HFFc6 (cell line): ENCODE measurements around the gene TBC1D3B. TPM values are rescaled to one million over a fixed set of nuclear protein-coding genes. Genes with fewer than 3 reads are reported as not detected.
"Not testable (repeated sequence)": the region's sequence is repeated elsewhere in the genome, so short reads cannot be mapped to it uniquely, and the experiment has no call there.

Experiments
- DNase-seq: peaks from one replicate; pipeline ENCODE4 v3.0.0-alpha.2; 2018
- H3K27ac Mint-ChIP-seq: 2 replicates; pipeline ENCODE4 v1.8.0; 2020; ENCODE audit warnings: mild to moderate bottlenecking, mixed read lengths
- H3K27me3 Mint-ChIP-seq: 2 replicates; pipeline ENCODE4 v1.8.0; 2021; ENCODE audit warnings: mild to moderate bottlenecking, moderate library complexity, mixed read lengths; ENCODE audit not compliant: insufficient read depth
- H3K36me3 Mint-ChIP-seq: 2 replicates; pipeline ENCODE4 v1.8.0; 2021; ENCODE audit warnings: low read depth, mixed read lengths
- H3K4me1 Mint-ChIP-seq: 2 replicates; pipeline ENCODE4 v1.8.0; 2020; ENCODE audit warnings: low read depth, mixed read lengths
- H3K4me3 Mint-ChIP-seq: 2 replicates; pipeline ENCODE4 v1.8.0; 2020; ENCODE audit warnings: mild to moderate bottlenecking, moderate library complexity, mixed read lengths
- H3K9me3 Mint-ChIP-seq: 2 replicates; pipeline ENCODE4 v1.8.0; 2020; ENCODE audit warnings: mild to moderate bottlenecking, mixed read lengths
- total RNA-seq, 6 experiments: library from RNA; stranded (reverse); fragmentation: NEBNext Ultra II Directional; extraction: Animal tissue kit (Norgen Biotek cat#: 25700); gene quantifications; 2 replicates in 1 of 6; 3 replicates in 5 of 6; pipeline ENCODE4 v1.2.3, GENCODE V29; 2021
- TF ChIP-seq, protein P1 (sequence below): fragments of 200-600 bp; sonication (generic); IDR thresholded peaks from 2 replicates; pipeline ENCODE4 v1.5.0; 2021; ENCODE audit warnings: antibody characterized with exemption, mild to moderate bottlenecking

The TBC1D3B gene
- total RNA-seq, 6 experiments from 2014 or later: 0.54 to 1.3 (median 0.80) TPM

- Mint-ChIP-seq H3K27me3 (peaks cover 5% of the 10 kb centered on the region), H3K4me3 (no peak overlapping the region), H3K9me3 (no peaks in the 10 kb centered on the region), H3K4me1 (peaks cover 33% of the 10 kb centered on the region), H3K36me3 (no peaks in the 10 kb centered on the region), H3K27ac (no peak overlapping the region)
- no peak for DNase-seq
- TF ChIP-seq, protein P1, sequence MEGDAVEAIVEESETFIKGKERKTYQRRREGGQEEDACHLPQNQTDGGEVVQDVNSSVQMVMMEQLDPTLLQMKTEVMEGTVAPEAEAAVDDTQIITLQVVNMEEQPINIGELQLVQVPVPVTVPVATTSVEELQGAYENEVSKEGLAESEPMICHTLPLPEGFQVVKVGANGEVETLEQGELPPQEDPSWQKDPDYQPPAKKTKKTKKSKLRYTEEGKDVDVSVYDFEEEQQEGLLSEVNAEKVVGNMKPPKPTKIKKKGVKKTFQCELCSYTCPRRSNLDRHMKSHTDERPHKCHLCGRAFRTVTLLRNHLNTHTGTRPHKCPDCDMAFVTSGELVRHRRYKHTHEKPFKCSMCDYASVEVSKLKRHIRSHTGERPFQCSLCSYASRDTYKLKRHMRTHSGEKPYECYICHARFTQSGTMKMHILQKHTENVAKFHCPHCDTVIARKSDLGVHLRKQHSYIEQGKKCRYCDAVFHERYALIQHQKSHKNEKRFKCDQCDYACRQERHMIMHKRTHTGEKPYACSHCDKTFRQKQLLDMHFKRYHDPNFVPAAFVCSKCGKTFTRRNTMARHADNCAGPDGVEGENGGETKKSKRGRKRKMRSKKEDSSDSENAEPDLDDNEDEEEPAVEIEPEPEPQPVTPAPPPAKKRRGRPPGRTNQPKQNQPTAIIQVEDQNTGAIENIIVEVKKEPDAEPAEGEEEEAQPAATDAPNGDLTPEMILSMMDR: no peak
Measured at GRCh38 chr17:36188891-36189306, 12.5 kb upstream of the TBC1D3B start.

- H3K9me3 Mint-ChIP-seq, H3K36me3 Mint-ChIP-seq, H3K4me3 Mint-ChIP-seq, H3K27me3 Mint-ChIP-seq, H3K27ac Mint-ChIP-seq, DNase-seq: not testable (repeated sequence)
- peaks cover 33% of the 10 kb centered on the region for H3K4me1 Mint-ChIP-seq
Measured at GRCh38 chr17:36187943-36188665, 11.7 kb upstream of the TBC1D3B start.

DNA sequence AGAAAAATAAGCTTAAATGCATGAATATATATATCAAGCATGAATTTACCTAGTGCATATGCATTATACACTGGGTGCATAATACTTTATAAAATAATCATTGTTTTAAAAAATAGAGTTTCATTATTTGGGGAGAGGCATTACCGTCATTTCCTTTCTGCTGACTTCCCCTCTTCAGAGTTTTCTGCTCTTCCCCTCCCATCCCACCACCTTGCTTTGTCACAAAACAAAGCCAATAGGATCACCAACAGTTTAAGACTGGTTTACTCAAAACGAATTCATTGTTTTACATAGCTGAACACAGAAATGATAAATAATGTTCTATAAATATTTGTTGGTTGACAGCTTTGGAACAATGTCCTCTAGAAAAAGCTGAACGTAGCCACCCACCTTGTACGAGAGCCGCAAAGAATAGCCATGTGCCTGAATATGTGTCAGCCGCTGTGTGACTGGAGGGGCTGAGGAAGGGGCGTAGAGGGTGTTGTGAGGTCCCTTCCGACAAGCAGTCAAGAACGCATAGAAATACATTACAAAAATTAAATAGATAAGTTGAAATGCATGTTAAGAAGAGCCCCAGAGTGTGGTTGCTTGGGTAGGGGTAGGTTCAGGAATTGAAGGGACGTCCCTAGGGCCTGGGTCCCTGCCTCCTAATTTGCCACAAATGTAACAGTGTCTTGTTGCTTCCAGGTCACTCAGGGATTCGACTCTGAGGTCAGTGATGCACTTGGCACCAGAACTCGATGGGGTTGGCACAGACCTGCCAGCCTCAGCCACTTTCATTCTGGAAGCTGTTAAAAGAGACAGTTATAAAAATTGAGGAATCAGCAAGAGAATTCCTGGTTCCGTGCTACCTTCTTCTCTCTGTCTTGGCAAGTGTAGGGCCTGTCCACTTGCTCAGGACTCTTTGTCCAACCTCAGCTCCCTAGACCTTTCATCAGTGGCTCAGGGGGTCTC, 10.7 kb upstream of the TBC1D3B start:
- H3K4me3 Mint-ChIP-seq, H3K36me3 Mint-ChIP-seq, H3K27ac Mint-ChIP-seq, H3K9me3 Mint-ChIP-seq, H3K27me3 Mint-ChIP-seq, DNase-seq: not testable (repeated sequence)
- peaks cover 29% of the 10 kb centered on the region for H3K4me1 Mint-ChIP-seq

DNA sequence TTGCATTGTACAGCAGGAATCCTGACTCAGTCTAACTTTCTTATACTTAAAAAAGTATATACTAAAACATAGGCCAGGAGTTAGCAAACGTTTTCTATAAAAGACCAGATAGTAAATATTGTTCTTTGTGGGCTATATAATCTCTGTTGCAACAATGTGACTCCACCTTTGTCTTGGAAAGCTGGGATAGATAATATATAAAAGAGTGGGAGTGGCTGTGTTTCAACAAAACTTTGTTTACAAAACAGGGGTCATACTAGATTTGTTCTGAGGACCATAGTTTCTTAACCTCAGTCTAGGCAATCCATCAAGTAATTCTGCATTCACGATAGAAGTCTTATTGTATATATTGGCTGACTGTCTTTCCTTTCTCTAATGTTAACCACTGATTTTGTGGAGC, 9.0 kb upstream of the TBC1D3B start:
- TF ChIP-seq, protein P1: no peak
- Mint-ChIP-seq H3K27me3 (peaks cover 10% of the 10 kb centered on the region), H3K36me3 (no peaks in the 10 kb centered on the region), H3K4me1 (peaks cover 20% of the 10 kb centered on the region), H3K27ac (no peak overlapping the region), H3K4me3 (no peak overlapping the region), H3K9me3 (no peaks in the 10 kb centered on the region)
- DNase-seq: no peak

- no peak overlapping the region for H3K27ac Mint-ChIP-seq
- H3K36me3 Mint-ChIP-seq: no peaks in the 10 kb centered on the region
- TF ChIP-seq, protein P1: no peak
Measured at GRCh38 chr17:36184023-36184765, 7.8 kb upstream of the TBC1D3B start.

More at GRCh38 chr17:36184023-36184765, 7.8 kb upstream of the TBC1D3B start:
- no peak for DNase-seq
- peak overlapping the region; percentile 79 for H3K4me3 Mint-ChIP-seq
- no peaks in the 10 kb centered on the region for H3K9me3 Mint-ChIP-seq
- H3K4me1 Mint-ChIP-seq: peaks cover 12% of the 10 kb centered on the region; the same call in 1 of the 2 replicates
- peaks cover 10% of the 10 kb centered on the region for H3K27me3 Mint-ChIP-seq
